Choroid plexus epithelial cell (primary cell): Measurements from ENCODE around the gene CARNS1.

Experiments
- DNase-seq: peaks from one replicate; pipeline ENCODE4 v3.0.0-alpha.2; 2010; ENCODE audit warnings: low read depth
- H3K4me3 ChIP-seq: 2 replicates; pipeline ENCODE4 v1.5.1; 2011; ENCODE audit warnings: low read depth, mild to moderate bottlenecking, control low read depth, low read length, moderate library complexity
- TF ChIP-seq, protein P1 (sequence below): conservative IDR thresholded peaks from 2 replicates; pipeline ENCODE4 v1.5.1; 2011; ENCODE audit warnings: low read depth, mild to moderate bottlenecking, control low read depth, inconsistent platforms, low read length, moderate library complexity

Gene CARNS1, protein sequence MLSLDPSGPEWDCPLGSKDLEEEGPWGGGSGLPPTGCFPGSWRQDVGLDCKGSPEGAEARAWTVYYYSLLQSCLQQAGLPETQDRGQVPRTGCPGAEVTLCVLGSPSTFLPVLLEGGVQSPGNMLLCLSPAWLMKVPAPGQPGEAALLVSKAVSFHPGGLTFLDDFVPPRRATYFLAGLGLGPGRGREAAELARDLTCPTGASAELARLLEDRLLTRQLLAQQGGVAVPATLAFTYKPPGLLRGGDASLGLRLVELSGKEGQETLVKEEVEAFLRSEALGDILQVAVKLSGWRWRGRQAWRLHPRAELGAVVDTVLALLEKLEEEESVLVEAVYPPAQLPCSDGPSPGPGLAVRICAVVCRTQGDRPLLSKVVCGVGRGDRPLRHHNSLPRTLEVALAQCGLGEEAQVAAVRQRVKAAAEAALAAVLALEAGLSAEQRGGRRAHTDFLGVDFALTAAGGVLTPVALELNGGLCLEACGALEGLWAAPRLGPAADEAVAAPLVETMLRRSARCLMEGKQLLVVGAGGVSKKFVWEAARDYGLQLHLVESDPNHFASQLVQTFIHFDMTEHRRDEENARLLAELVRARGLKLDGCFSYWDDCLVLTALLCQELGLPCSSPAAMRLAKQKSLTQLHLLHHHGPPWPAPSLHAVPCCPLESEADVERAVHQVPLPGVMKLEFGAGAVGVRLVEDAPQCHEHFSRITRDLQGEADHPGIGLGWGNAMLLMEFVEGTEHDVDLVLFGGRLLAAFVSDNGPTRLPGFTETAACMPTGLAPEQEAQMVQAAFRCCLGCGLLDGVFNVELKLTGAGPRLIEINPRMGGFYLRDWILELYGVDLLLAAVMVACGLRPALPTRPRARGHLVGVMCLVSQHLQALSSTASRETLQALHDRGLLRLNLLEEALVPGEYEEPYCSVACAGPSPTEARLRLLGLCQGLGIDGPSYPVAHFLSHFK

DNA sequence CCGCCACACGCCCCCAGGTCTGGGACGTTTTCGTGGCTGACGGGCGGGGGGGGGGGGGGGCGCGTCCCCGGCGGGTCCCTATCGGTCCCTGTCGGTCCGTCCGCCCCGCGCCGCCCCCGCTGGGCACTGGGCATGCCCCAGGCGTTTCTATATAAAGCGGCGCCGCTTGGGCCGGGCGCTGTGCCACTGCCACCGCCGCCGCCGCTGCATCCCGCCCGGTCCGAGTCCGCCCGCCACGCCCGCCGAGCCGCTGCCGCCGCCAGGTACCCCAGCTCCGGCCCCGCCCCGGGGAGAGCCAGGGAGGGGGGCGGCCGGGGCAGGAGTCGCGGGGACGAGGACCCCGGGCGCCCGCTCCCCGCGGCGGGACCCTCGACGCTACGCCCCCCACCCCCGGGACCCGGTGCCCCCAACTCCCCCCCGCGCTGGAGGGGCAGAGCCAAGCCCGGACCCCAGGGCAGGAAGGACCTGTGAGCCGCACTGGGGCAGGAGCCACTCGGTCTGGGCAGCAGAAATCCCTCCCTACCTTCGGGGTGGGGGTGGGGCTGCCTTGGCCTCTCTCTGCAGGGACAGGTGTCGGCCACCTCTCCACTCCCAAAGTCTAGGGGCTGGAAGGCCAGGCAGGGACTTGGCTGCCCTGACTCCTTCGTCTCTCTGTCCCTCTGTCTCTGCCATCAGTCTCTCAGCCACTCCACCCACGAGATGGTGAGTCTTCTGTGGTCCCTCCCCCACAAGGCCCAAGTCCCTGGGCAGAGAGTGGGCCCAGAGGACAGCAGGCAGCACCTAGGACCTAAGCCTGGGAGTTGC, at the start of gene CARNS1:
Gene CARNS1, plus strand, starts transcription at position 178 of the 804 bp plus-strand sequence. Its CDS starts 522 bp downstream, at position 700.
- TF ChIP-seq, protein P1, sequence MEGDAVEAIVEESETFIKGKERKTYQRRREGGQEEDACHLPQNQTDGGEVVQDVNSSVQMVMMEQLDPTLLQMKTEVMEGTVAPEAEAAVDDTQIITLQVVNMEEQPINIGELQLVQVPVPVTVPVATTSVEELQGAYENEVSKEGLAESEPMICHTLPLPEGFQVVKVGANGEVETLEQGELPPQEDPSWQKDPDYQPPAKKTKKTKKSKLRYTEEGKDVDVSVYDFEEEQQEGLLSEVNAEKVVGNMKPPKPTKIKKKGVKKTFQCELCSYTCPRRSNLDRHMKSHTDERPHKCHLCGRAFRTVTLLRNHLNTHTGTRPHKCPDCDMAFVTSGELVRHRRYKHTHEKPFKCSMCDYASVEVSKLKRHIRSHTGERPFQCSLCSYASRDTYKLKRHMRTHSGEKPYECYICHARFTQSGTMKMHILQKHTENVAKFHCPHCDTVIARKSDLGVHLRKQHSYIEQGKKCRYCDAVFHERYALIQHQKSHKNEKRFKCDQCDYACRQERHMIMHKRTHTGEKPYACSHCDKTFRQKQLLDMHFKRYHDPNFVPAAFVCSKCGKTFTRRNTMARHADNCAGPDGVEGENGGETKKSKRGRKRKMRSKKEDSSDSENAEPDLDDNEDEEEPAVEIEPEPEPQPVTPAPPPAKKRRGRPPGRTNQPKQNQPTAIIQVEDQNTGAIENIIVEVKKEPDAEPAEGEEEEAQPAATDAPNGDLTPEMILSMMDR, result no peak
- DNase-seq, result no peak
- H3K4me3 ChIP-seq, result no peak within 1 kb of the TSS

DNA sequence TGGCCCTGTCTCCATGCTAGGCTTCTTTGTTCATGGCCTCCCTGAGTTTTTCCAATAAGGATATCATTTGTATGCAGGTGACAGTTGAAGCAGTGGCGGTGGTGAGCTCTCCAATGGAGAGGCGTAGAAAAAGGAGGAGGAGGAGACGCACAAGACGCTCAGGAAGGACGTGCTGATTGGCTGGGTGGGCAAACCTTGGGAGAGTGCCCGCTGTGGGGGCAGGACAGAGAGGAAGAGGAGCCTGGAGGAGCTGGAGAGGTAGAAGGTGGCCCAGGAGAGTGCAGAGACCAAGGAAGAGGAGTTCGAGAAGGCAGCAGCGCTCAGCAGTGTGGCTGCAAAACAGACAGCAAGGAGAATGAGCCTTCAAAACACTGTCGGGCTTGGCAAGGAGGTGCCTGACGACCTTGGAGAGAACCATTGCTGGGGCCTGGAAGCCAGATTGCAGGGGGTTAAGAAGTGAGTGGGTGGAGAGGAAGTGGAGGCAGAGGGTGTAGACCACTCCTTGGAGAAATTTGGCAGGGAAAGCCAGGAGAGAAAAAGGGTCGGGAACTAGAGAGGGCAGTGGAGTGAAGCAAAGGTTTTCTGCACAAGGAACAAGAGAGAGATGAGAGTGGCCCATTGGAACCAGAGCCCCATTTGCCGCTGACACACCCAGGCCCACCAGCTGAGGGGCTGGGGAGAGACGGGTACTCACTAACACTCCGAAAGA, 49.6 kb upstream of the CARNS1 start:
- no peak overlapping the region for H3K4me3 ChIP-seq
- TF ChIP-seq, protein P1, result no peak
- DNase-seq, result no peak

DNA sequence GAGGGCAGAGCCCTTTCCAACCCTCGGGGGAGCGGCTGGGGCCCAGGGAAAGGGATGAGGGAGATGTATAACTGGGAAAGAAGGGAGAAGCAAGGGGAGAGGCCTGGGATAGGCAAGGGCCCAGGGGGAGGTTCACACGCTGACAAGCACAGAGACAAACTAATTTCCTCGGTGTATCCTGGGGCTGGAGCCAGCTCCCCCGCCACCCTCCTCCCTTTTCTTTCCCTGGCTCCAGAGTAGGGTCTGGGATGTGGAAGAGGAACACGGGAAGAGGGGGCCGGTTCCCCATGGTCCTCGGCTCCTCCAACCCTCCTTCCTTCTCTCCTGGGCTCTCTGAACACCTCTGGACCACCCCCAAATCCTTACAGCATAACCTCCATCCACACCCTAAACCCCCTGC, 48.9 kb upstream of the CARNS1 start:
- H3K4me3 ChIP-seq, result no peak overlapping the region
- DNase-seq, result no peak

DNA sequence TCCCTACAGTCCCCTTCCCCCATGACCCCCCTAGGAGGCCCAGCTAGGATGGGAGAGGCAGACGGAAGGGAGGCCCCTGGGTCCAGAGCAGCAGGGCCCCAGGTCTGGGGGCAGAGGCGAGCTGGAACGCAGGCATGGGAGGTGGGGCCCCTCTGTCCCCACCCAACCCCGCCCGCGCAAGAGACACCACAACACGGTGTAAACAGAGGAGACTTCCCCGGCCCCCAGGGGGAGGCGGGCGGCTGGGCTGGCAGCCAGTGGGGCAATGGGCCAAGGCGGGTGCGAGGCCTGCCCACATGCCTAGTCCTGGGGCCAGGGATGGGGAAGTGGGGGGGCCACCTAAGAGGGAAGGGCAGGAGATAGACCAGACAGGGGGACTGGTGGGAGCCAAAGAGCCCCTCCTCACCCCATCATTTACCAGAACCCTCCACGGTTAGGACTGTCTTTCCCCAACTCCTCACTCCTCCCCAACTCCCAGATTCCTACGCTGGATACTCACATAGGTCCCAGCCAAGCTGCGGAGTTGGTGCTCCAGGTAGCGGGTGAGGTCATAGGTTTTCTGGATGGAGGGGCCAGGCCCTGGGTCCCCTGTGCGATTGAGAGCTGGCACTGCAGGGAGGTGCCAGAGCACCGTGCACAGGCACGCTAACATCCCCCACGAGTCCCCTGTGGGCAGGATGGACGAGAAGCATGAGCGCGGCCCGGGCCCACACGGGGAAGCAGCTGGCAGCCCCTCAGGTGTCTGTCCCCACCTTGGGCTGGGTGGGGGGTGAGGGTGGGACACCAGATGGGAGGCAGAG, 48.3 kb upstream of the CARNS1 start:
- DNase-seq, result no peak
- no peak overlapping the region for H3K4me3 ChIP-seq
- TF ChIP-seq, protein P1, result no peak

More for the DNA sequence above, 48.9 kb upstream of the CARNS1 start:
- TF ChIP-seq, protein P1, result no peak

DNA sequence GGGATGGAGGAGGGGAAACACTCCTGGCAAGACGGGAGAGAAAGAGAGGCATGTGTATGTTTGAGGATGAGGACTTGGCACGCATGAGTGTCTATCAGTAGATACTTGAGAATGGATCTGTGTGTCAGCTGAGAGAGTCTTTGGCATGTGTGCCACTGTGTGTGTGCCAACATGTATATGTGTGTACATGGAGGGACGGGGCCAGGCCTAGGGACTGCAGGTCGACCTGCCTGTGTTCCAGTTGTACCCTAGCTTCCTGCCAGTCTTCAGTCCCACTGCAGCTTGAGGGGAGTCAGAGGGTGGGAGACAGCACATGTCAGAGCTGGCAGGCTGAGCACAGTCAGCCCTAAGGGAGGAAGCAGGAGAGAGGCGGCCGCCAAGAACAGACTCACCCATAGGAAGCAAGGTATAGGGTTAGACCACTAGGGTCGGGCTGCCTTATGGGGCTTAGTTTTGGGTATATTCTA, 47.7 kb upstream of the CARNS1 start:
- TF ChIP-seq, protein P1, result no peak
- H3K4me3 ChIP-seq, result no peak overlapping the region
- no peak for DNase-seq
